NT2/D1 (cell line): ENCODE data around the gene DNAJC6.

ENCODE experiments used
- YY1 ChIP-seq: IDR thresholded peaks from 2 replicates; pipeline ENCODE4 v1.6.1; 2011; ENCODE audit not compliant: insufficient read length, insufficient read depth
- ZNF274 ChIP-seq: IDR thresholded peaks from 2 replicates; pipeline ENCODE4 v1.6.1; 2011; ENCODE audit warnings: mild to moderate bottlenecking, low read depth, low read length

GRCh38 chr1:65360648-65361047, 51.3 kb downstream of the DNAJC6 start:
- TF ChIP-seq ZNF274 (no peak), YY1 (no peak)
